Medulla oblongata (tissue), 1 donor: ENCODE data around the gene WDR31.
"Not testable (repeated sequence)": the region's sequence is repeated elsewhere in the genome, so short reads cannot be mapped to it uniquely, and the experiment has no call there.

Experiments
- DNase-seq: peaks from one replicate; pipeline ENCODE4 v3.0.0-alpha.2; 2015; ENCODE audit errors: extremely low spot score

Gene WDR31

DNA sequence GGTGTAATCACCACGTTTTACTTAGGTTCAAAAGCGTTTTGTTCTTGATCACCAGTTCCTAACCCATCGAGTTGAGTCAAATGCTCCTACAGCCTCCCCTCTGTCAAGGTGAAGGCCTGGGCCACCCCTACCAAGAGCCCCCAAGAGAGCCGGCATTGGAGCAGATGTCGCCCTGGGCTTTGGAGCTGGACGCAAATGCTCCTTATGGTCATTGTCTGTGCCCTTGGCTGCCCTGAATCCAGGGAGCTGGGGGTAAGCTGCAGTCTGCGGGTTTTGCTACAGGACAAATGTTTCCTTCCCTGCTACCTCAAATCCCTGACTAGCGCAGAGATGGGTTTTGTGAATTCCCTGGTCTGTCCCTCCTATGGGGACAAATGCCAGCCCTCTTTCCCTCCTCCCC, 41.8 kb downstream of the WDR31 start:
- no peak for DNase-seq

DNA sequence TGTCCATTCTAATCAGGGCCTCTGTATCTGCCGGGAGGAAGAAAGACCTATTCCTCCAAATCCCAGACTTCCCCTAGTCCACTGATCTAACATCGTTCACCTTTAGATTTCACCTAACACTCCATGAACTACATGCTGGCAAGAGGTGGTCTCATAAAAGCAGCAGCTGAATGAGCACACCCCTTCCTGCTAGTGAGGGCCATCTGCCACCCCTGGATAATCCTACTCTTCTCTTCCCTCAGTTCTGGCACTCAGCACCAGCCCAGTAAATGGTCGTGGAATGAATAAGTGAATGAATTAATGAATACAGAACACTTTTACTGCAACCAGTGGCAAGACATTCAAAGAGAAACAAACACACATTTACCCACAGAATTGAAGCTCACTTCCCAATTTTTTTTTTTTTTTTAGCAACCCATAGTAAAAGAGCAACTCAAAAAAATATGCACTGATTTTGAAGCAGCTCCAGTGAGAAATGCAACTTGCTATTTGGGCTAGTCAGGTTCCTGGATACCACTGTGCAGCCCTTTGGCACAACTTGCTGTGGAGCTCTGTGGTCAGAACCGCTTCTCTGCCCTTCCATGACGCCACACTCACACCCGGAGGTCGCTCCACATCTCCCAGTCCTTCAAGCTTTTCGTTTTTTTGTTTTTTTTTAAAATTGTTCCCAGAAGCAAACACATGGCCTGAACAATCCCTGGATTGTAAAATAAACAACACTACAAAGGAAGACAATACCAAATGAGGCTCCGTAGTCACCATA, 43.1 kb downstream of the WDR31 start:
- DNase-seq: no peak

GRCh38 chr9:113296247-113296646, 43.8 kb downstream of the WDR31 start:
- DNase-seq: not testable (repeated sequence)

DNA sequence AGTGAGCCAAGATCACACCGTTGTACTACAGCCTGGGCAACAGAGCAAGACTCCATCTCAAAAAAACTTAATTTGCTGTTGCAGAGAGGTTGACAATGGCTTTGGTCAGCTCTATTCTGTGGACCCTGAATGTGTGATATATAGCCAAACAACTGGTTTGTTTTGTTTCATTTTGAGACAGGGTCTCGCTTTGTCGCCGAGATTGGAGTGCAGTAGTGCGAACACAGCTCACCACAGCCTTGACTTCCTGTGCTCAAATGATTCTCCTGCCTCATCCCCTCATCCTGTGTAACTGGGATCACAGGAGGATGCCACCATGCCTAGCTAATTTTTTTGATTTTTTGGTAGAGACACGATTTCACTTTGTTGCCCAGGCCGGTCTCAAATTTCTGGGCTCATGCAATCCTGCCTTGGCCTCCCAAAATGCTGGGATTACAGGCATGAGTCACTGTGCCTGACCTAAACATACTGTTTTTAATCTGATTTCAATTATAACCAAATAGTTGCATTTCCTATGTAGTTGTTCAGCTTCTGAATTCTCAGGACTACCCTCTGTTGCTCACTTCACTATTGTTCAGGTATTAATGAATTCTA, 46.7 kb downstream of the WDR31 start:
- DNase-seq: no peak

- DNase-seq: no peak
These were observed 49.9 kb downstream of the WDR31 start for GRCh38 chr9:113290052-113290607.

DNA sequence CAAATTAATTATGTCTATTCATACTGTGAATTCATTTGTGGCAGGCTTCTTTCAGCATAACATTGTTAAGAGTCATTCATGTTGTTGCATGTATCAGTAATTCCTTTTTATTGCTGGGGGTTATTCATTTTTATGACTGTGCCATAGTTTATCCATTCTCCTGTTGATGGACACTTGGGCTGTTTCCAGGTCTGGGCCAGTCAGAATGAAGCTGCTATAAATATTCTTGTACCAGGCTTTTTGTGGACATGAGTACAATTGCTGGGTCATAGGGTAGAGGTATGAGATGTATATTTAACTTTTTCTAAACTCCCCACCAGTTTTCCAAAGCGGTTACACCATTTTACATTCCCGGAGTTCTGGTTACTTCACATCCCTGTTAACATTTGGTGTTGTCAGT, 51.0 kb downstream of the WDR31 start:
- no peak for DNase-seq

DNA sequence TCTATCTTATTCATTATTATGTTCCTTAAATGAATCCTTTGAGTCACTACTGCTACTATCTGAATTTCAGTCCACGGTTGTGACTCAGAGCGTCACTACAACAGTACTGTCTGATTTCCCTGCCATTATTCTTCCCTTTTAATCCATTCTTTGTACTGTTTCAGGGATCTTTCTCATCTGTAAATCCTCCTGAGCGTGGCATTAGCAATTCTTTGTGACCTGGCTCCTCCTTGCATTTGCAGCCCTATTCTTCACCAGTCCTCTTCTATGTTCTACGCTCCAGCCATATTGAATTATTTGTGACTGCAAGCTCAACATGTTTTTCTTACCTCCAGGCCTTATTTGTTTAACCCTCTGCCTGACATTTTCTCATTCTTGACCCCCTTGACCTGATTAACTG, 58.7 kb downstream of the WDR31 start:
- no peak for DNase-seq

DNA sequence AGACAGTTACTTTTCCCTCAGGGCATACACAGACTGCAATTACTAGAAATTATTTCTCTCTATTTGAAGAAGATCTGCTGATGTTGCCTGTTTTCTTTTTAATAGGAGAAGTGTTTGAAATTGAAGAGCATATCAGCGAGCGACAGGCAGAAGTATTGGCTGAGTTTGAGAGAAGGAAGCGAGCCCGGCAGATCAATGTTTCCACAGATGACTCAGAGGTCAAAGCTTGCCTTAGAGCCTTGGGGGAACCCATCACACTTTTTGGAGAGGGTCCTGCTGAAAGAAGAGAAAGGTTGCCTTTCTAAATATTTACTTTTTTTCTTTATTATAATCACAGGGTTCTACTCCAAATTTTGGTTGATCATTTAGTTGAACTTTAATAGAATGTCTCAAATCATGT, 61.2 kb downstream of the WDR31 start:
- DNase-seq: no peak

DNA sequence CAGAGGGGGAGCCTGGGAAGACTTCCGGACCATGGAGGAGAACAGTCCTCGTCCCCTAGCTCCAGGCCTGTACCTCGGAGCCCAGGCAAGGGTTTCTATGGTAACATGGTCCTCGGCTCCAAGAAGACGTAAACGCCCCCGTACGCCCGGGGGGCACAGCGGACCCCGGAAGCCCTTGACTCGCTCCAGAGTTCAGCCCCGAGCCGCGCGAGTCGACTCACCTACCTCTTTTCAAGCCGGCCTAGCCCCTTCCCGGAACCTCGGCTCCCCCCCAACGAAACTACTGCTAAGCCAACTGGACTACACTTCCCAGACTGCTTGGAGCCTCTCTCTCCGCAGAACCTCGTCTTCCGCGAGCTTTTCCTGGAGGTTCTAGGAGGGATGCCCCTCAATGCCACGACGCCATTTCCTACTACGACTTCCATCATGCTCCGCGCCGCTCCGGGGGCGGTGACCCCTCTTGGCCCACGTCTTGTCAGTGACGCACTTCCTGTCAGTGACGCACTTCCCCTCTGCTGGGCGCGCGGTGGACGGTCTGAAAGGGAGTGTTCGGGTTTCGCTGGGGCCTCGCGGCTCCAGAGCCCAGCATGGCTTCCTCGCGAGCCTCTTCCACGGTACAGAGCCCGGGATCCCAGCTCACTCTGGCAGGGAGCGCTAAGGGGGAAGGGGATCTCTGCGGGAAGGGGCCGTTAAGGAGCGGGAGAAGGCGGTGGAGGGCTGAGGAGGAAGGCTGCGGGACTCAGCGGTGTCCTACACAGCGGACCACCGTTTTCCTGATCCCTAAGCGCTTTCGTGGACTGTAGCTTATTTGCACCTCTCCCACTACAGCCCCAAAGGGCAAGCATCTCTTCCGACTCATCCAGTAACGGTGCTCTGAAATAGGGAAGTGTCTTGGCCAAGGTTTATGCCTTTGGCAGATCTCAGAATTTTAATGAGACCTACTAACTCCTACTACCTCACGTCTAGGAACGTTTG, 64.6 kb downstream of the WDR31 start, which contains the start of the genes CDC26 and PRPF4:
Gene CDC26, minus strand, starts transcription at position 416 of the 975 bp plus-strand sequence. CDS start 3,065 bp downstream, outside the sequence.
Gene PRPF4, plus strand, starts transcription at position 502 of the 975 bp plus-strand sequence. Its CDS starts 86 bp downstream, at position 588.
- DNase-seq: peak; percentile 99

GRCh38 chr9:113274474-113275156, 65.5 kb downstream of the WDR31 start:
- peak; percentile 84 for DNase-seq

GRCh38 chr9:113269871-113270270, 70.2 kb downstream of the WDR31 start:
- no peak for DNase-seq

- DNase-seq: no peak
These were observed 70.7 kb downstream of the WDR31 start for GRCh38 chr9:113269355-113269754.

GRCh38 chr9:113267911-113268566, 72.0 kb downstream of the WDR31 start:
- no peak for DNase-seq

GRCh38 chr9:113266174-113266573, 73.9 kb downstream of the WDR31 start:
- no peak for DNase-seq
